IPS-15b (cell line): Measurements from ENCODE around the gene SPART.
A peak's percentile ranks its signal among the peaks of the same experiment; 100 is the strongest.
"Not testable (repeated sequence)": the region's sequence is repeated elsewhere in the genome, so short reads cannot be mapped to it uniquely, and the experiment has no call there.

Experiments used
- H3K27me3 ChIP-seq: one replicate; pipeline ENCODE4 v1.6.1; 2013; ENCODE audit warnings: low read length; ENCODE audit not compliant: control insufficient read depth, insufficient read depth
- H3K36me3 ChIP-seq: one replicate; pipeline ENCODE4 v1.6.1; 2013; ENCODE audit warnings: low read length; ENCODE audit not compliant: control insufficient read depth, insufficient read depth
- H3K4me1 ChIP-seq: one replicate; pipeline ENCODE4 v1.6.1; 2013; ENCODE audit warnings: mild to moderate bottlenecking, low read length; ENCODE audit not compliant: control insufficient read depth, insufficient read depth
- H3K4me3 ChIP-seq: one replicate; pipeline ENCODE4 v1.5.1; 2013; ENCODE audit warnings: low read depth, low read length
- H3K9ac ChIP-seq: one replicate; pipeline ENCODE4 v1.6.1; 2013; ENCODE audit warnings: low read depth, mild to moderate bottlenecking, low read length
- H3K9me3 ChIP-seq: one replicate; pipeline ENCODE4 v1.6.1; 2013; ENCODE audit warnings: mild to moderate bottlenecking, low read length; ENCODE audit not compliant: control insufficient read depth, insufficient read depth

Gene SPART

DNA sequence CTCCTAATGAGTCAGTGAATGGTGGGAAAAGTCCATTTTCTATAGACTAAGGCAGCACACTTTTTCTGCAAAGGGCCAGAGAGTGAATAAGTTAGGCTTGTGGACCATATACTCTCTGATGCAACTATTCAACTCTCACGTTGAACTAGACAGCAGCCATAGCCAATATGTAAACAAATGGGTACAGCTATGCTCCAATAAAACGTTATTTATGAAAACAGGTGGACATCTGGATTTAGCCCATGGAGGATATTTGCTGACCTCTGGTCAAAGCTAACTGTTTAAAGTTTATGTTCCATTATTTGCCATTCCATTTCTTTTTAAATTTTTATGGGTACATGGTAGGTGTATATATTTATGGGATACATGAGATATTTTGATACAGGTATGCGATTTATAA is 43.9 kb downstream of the SPART start:
- Histone ChIP-seq H3K4me3 (no peak overlapping the region), H3K9ac (no peak overlapping the region), H3K4me1 (peaks cover 34% of the 10 kb centered on the region)

DNA sequence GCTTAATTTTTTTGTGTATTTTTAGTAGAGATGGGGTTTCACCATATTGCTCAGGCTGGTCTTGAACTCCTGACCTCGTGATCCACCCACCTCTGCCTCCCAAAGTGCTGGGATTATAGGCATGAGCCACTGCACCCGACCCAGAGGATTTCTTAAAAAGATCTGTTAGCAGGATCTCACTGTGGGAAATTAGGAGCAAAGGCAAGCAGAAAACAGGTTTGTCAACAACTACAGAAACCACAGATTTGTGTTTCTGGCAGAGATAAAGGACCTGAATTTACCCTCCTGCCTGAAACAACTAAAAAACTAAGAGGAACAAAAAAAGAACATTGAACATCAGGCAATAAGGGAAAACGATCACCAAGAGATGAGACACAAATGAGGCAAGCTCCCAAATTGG is 46.7 kb downstream of the SPART start:
- not testable (repeated sequence) for H3K36me3 ChIP-seq, H3K4me3 ChIP-seq

More for the DNA sequence above, 43.9 kb downstream of the SPART start:
- H3K36me3 ChIP-seq, result no peaks in the 10 kb centered on the region
- no peaks in the 10 kb centered on the region for H3K9me3 ChIP-seq
- H3K27me3 ChIP-seq, result no peaks in the 10 kb centered on the region

DNA sequence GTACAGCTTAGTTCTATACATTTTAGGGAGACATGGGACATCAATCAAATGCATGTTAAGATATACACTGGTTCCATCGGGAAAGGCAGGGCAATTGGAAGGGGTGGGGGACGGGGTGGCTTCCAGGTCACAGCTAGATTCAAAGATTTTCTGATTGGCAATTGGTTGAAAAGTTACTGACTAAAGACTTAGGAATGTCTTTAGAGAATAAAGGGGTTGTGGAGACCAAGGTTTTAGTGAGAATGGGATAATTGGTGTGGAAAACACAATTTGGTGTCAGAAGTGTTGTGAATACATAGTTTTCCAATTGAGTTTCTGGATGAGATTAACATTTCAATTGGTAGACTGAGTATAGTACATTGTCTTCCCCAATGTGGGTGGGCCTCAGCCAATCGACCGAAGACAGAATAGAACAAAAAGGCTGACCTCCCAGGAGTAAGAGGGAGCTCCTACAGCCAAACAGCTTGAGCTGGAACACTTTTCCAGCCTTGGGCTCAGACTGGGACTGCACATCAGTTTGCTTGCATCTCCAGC is 47.6 kb downstream of the SPART start:
- Histone ChIP-seq H3K36me3 (peaks cover 3% of the 10 kb centered on the region), H3K4me1 (peaks cover 29% of the 10 kb centered on the region), H3K9me3 (no peaks in the 10 kb centered on the region), H3K4me3 (peak overlapping the region; percentile 88), H3K9ac (peak overlapping the region; percentile 93), H3K27me3 (no peaks in the 10 kb centered on the region)

More for the DNA sequence above, 46.7 kb downstream of the SPART start:
- peaks cover 29% of the 10 kb centered on the region for H3K4me1 ChIP-seq
- H3K27me3 ChIP-seq, H3K9me3 ChIP-seq: not testable (repeated sequence)
- H3K9ac ChIP-seq, result peak overlapping the region; percentile 1

DNA sequence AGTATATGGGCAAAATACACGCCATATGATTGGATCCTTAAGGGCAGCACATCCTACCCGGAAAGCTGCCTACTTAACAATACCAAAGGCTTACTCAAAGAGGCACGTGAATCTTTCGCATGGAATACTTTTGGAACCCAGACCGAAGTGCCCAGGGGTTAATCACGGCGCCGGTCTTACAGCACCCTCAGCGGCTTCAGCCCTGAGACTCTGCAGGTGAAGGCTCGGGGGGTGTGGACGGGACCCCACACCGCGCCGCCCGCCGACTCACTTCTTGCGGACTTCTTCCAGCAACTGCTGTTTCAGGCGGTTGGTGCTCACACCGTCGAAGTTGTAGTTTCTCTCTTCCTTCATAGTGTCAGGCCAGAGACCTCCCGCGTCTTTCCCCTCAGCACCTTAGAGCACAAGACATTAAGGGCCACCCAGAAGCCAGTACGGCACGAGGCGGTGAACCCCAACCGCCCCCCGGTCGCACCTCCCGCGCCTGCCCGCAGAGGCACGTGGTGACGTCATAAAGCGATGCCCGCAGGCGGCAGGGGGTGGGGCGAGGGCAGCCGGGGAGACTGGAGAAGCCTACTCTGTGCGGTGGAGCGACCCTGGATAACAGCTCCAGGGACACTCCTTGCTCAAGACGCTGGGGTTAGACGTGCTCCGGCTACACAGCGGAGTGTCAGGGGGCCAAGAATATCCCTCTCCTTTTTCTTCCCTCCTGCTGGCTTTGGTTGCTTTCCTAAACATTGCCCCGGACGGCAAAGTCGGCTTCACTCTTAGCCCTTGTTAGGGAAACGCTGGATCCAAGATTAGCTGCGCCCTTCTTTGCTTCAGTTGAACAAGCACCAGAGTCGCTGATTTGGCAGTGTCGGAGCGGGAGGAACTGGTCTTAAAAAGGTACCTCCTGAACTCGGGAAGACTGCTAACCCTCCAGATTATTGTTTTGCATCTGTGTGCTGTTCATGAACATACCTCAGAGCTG is 48.5 kb downstream of the SPART start, which contains the start of gene CCDC169:
CCDC169 (minus strand) TSS at position 449 of the 973 bp plus-strand sequence; CDS start at position 354, 95 bp downstream.
- Histone ChIP-seq H3K9me3 (no peaks in the 10 kb centered on the region), H3K27me3 (no peaks in the 10 kb centered on the region), H3K9ac (peak within 1 kb of the TSS; percentile 93), H3K36me3 (peaks cover 7% of the 10 kb centered on the region), H3K4me3 (peak within 1 kb of the TSS; percentile 88), H3K4me1 (peaks cover 29% of the 10 kb centered on the region)

DNA sequence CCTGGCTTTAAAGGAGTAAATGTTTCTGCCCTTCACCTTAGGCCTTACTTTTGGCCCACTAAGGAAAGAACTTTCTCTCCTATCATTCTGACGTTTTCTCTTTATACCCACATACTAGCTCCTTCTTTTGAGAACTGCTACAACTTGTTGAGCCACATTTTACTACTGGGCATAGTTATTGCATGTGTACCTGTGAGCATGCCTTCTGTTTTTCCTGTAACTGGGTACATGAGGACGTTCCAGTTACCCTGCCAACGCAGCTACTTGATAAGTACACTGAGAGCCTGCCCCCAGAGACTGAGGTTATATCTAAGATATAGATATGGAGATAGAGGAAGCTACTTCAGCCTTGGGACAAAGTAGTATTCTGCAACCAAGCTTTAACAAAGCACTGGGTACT is 52.1 kb downstream of the SPART start:
- peaks cover 10% of the 10 kb centered on the region for H3K36me3 ChIP-seq
- no peaks in the 10 kb centered on the region for H3K27me3 ChIP-seq
- peaks cover 4% of the 10 kb centered on the region for H3K9me3 ChIP-seq
- H3K4me1 ChIP-seq, result peaks cover 2% of the 10 kb centered on the region
- H3K9ac ChIP-seq, result no peak overlapping the region
- H3K4me3 ChIP-seq, result no peak overlapping the region

DNA sequence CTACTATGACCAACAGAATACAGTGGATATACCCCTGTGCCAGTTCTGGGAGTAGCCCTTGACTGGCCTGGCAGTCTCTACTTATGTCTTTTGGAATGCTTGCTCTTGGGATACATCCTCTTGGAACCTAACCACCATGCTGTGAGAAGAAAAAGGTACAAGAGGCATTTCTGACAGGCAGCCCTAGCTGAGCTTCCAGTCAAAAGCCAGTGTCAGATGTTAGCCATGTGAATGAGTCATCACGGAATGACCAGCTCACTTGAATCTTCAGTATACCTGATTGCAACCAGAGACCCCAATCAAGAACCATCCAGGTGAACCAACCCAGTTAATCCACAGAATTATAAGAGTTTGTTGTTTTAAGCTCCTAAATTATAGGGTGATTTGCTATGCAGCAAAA is 52.7 kb downstream of the SPART start:
- H3K36me3 ChIP-seq, result peaks cover 10% of the 10 kb centered on the region
- H3K9me3 ChIP-seq, result peaks cover 7% of the 10 kb centered on the region
- no peak overlapping the region for H3K9ac ChIP-seq
- no peaks in the 10 kb centered on the region for H3K4me1 ChIP-seq
- no peaks in the 10 kb centered on the region for H3K27me3 ChIP-seq
- no peak overlapping the region for H3K4me3 ChIP-seq

DNA sequence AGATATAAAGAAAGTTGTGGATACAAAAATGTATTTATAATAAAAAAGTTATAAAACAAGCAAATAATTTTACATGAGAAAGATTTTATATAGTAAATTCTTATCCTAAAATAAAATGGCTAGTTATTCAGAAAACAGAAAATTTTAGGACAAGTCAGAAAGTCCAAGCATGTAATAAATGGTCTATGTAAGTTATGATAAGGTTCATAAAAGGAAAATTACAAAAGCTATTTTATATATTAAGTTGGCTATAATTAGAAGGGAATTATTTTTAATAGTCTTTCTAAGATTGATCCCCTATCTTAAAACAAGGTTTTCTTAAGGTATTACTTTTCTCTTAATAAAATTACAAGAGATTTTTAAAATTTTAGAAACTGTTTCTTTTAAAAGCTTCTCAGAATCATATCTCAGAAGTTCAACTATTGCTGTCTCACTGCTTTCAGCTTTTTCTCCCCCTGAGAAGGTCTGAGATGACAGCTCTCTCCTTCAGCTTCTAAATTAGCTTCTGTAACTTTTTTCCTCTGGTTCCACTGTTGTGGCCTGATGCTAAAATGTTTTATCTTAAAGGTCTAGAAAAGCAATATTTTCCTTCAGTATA is 57.3 kb downstream of the SPART start:
- peaks cover 7% of the 10 kb centered on the region for H3K9me3 ChIP-seq
- H3K4me3 ChIP-seq, result no peak overlapping the region
- no peak overlapping the region for H3K9ac ChIP-seq
- peaks cover 6% of the 10 kb centered on the region for H3K4me1 ChIP-seq
- no peaks in the 10 kb centered on the region for H3K27me3 ChIP-seq
- peaks cover 7% of the 10 kb centered on the region for H3K36me3 ChIP-seq

DNA sequence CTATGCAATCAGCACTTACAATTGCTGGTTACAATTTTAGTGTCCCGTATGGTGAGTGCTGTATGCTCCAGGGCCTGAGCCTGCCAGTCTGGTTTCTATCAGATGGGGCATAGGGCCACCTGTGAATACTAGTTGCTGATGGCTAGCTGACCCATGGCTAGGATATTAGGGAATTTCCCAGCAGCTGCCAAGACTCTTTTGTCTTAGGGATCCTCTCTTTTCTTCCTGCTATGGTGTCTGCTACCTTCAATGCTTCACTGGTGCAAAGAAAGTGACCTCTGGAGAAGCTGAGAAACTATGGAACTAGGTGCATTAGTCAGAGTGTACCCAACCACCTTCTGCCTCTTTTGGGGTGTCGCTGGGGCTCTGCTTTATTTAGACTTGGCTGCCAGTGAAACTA is 60.2 kb downstream of the SPART start:
- Histone ChIP-seq H3K27me3 (no peaks in the 10 kb centered on the region), H3K9ac (no peak overlapping the region), H3K9me3 (peaks cover 7% of the 10 kb centered on the region), H3K36me3 (peaks cover under 1% of the 10 kb centered on the region), H3K4me3 (no peak overlapping the region), H3K4me1 (peaks cover 11% of the 10 kb centered on the region)

DNA sequence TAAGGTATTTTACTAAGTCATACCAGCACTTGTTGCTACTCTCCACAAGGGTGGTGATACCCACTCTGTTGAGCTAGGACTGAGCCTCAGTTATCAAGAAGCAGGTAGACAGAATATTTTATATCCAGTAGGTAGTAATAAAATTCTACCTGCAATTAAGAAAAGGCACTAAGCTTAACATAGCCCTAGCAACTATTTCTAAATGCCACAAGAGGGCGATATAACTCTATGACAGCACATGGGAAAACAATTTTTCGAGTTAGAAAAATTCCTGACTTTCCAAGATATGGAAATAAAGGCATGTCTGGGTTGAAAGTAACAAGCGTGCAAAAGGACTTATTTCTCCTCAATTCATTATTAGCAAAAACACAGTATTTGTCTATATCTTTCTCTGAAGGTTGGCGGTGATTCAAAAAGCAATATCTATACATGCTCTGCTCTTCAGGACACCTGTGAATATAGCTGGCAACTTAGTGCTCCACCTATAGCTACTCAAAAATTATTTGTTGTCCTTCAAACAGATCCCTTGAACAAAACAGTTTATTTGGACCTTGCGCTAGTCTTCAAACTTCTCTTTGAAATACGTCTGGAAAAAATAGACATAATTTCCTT is 63.3 kb downstream of the SPART start:
- H3K4me3 ChIP-seq, result no peak overlapping the region
- peaks cover 11% of the 10 kb centered on the region for H3K4me1 ChIP-seq
- no peaks in the 10 kb centered on the region for H3K27me3 ChIP-seq
- H3K36me3 ChIP-seq, result peaks cover 4% of the 10 kb centered on the region
- H3K9me3 ChIP-seq, result no peaks in the 10 kb centered on the region
- H3K9ac ChIP-seq, result no peak overlapping the region

DNA sequence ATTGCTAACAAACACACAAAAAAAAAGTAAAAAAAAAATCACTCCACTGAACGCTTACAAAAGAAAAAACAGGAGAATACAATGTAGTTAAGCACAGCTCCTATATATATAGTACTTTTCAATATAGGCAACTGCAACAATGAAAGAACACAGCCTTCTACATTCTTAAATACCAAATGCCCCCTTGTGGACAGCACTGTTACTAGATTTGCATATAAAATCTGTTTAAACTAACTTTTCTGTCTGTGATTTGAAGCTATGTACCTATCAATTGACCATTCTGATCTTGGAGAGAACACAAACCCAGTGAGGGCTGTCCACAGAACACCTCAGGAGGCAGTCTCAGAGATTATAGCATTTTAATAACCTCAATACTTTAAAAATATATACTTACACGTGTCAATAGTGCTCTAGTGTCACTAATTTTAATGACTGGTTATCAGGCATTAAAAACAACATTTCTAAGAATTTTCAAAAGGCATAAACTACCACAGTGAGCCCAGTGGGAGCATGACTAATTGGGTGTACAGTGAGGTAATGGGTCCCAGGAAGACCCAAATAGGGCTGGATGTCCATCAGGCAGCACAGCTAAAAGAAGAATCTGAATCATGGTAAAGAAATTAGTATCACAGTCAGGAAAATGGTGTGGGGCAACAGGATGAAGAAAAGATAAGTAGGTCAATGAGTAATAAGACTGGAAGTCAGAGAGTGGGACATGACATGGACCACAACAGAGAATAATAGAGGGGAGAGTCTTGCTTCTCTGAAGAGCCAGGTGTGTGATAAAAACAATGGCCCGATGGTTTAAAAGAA is 70.8 kb downstream of the SPART start:
- Histone ChIP-seq H3K36me3 (no peaks in the 10 kb centered on the region), H3K27me3 (no peaks in the 10 kb centered on the region), H3K4me3 (no peak overlapping the region), H3K9me3 (no peaks in the 10 kb centered on the region), H3K9ac (no peak overlapping the region), H3K4me1 (no peaks in the 10 kb centered on the region)

DNA sequence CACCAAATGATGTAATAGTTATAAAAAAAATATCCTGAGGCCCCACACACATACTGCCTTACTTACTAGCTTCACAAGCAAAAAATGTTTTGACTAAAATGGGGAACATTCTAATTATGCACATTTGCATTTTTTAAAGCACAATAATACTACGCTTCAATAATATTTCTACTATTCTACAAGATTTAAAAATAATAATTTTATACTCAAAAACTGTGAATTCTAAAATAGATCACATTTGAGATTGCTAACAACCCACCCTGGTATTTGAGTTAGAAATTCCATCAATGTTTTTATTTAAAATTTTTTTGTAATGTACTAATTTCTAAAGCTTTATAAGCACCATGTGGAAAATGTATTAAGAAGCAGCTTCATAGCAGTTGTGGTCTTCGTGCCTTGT is 72.8 kb downstream of the SPART start:
- no peaks in the 10 kb centered on the region for H3K27me3 ChIP-seq
- no peaks in the 10 kb centered on the region for H3K36me3 ChIP-seq
- H3K9me3 ChIP-seq, result no peaks in the 10 kb centered on the region
- H3K9ac ChIP-seq, result no peak overlapping the region
- no peak overlapping the region for H3K4me3 ChIP-seq
- H3K4me1 ChIP-seq, result no peaks in the 10 kb centered on the region
